AG04450 (cell line): ENCODE data around the gene BICRAL. TPM values are rescaled to one million over a fixed set of nuclear protein-coding genes. Genes with fewer than 3 reads are reported as not detected.

Experiments used
- CTCF ChIA-PET: fragments of 300-600, 350-600 bp; formaldehyde crosslinking; extraction: SDS; loops from one replicate; lab custom pipeline; 2022; ENCODE audit warnings: antibody characterized with exemption, inconsistent platforms; lab: Charles Lee
- POLR2A ChIA-PET: fragments of 350-600 bp; formaldehyde crosslinking; extraction: SDS; loops from one replicate; lab custom pipeline; 2021; ENCODE audit warnings: antibody characterized with exemption, inconsistent platforms; lab: Yijun Ruan, JAX
- DNase-seq: peaks from one replicate; pipeline ENCODE4 v3.0.0-alpha.2; 2011; ENCODE audit warnings: low read depth, low spot score
- H3K27ac ChIP-seq: one replicate; pipeline ENCODE4 v1.5.1; 2012; ENCODE audit warnings: low read depth, low read length, control low read depth
- H3K27me3 ChIP-seq: one replicate; pipeline ENCODE4 v1.6.0; 2012; ENCODE audit warnings: low read length; ENCODE audit not compliant: control insufficient read depth, insufficient read depth
- H3K4me3 ChIP-seq: 2 replicates; pipeline ENCODE4 v1.5.1; 2011; ENCODE audit warnings: mild to moderate bottlenecking, low read depth, low read length, control low read depth
- H3K9me3 ChIP-seq: 2 replicates; pipeline ENCODE4 v1.5.1; 2012; ENCODE audit warnings: low read length; ENCODE audit not compliant: control insufficient read depth, insufficient read depth
- polyA plus RNA-seq: library from polyadenylated mRNA; depleted of rRNA; stranded (reverse); fragments of >200 nt; gene quantifications from 2 replicates; pipeline ENCODE4 v1.2.3, GENCODE V29; 2011
- TF ChIP-seq, protein P1 (sequence below): IDR thresholded peaks from 2 replicates; pipeline ENCODE4 v1.5.1; 2011; ENCODE audit warnings: low read depth, low read length, control low read depth, inconsistent platforms

The BICRAL gene
- polyA plus RNA-seq, 1 experiment = 7.0 TPM

DNA sequence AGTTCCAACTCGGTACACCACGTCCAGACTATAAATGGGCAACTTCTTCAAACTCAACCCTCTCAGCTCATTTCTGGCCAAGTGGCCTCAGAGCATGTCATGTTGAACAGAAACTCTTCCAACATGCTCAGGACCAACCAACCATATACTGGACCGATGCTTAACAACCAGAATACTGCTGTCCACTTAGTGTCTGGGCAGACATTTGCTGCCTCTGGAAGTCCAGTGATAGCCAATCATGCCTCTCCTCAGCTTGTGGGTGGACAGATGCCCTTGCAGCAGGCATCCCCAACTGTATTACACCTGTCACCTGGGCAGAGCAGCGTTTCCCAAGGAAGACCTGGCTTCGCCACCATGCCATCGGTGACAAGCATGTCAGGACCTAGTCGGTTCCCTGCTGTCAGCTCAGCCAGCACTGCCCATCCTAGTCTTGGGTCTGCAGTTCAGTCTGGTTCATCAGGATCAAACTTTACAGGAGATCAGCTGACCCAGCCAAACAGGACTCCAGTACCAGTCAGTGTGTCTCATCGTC is 47.8 kb downstream of the BICRAL start:
- TF ChIP-seq, protein P1, sequence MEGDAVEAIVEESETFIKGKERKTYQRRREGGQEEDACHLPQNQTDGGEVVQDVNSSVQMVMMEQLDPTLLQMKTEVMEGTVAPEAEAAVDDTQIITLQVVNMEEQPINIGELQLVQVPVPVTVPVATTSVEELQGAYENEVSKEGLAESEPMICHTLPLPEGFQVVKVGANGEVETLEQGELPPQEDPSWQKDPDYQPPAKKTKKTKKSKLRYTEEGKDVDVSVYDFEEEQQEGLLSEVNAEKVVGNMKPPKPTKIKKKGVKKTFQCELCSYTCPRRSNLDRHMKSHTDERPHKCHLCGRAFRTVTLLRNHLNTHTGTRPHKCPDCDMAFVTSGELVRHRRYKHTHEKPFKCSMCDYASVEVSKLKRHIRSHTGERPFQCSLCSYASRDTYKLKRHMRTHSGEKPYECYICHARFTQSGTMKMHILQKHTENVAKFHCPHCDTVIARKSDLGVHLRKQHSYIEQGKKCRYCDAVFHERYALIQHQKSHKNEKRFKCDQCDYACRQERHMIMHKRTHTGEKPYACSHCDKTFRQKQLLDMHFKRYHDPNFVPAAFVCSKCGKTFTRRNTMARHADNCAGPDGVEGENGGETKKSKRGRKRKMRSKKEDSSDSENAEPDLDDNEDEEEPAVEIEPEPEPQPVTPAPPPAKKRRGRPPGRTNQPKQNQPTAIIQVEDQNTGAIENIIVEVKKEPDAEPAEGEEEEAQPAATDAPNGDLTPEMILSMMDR = no peak
- H3K27ac ChIP-seq = no peak overlapping the region
- no peak overlapping the region for H3K4me3 ChIP-seq
- no peaks in the 10 kb centered on the region for H3K9me3 ChIP-seq
- no peak for DNase-seq
- no peaks in the 10 kb centered on the region for H3K27me3 ChIP-seq
- ChIA-PET CTCF (no interaction called here), POLR2A (interaction anchor here (0.6 kb wide), 1 partner anchor 40 kb away, joined by 3 read pairs; no protein-coding TSS in a partner anchor)

DNA sequence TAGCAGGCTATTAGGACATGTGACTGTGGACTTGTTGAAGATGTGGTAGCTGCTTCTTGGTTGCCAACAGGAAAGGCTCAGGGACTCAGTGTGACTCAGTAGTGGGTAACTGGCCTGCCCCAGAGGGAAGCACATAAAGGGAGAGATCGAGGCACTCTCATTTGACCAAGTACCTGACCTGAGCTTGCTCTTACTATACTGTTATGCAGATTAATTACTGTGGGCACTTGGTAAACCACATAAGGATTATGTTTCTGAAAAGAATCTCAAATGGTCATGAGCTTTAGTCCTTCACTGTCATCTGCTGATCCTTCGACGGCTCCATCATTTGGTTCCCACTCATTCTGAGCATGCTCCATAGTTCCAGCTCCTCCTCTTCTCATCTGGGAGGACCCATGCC is 49.4 kb downstream of the BICRAL start:
- POLR2A ChIA-PET = interaction anchor here (0.7 to 1.3 kb wide), 2 partner anchors 8 to 49 kb away, joined by 3 to 5 read pairs; no protein-coding TSS in a partner anchor
- DNase-seq = no peak
- no peak overlapping the region for H3K27ac ChIP-seq
- H3K4me3 ChIP-seq = no peak overlapping the region
- no peaks in the 10 kb centered on the region for H3K27me3 ChIP-seq
- CTCF ChIA-PET = no interaction called here
- H3K9me3 ChIP-seq = no peaks in the 10 kb centered on the region
- TF ChIP-seq, protein P1 = no peak

DNA sequence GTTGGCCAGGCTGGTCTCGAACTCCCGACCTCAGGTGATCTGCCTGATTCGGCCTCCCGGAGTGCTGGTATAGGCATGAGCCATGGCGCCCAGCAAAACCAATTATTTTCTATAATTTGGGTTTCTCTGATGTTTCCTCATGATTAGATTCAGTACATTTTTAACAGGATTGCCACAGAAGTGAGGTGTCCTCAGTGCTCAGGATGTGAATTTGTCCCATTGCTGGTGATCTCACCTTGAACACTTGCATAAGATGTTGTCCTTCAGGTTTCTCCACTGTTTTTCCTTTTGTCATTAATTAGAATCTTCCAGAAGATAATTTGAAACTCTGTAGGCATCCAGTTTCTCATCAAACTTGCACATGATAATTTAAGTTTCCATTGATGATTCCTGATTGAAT is 52.2 kb downstream of the BICRAL start:
- POLR2A ChIA-PET = no interaction called here
- TF ChIP-seq, protein P1 = no peak

DNA sequence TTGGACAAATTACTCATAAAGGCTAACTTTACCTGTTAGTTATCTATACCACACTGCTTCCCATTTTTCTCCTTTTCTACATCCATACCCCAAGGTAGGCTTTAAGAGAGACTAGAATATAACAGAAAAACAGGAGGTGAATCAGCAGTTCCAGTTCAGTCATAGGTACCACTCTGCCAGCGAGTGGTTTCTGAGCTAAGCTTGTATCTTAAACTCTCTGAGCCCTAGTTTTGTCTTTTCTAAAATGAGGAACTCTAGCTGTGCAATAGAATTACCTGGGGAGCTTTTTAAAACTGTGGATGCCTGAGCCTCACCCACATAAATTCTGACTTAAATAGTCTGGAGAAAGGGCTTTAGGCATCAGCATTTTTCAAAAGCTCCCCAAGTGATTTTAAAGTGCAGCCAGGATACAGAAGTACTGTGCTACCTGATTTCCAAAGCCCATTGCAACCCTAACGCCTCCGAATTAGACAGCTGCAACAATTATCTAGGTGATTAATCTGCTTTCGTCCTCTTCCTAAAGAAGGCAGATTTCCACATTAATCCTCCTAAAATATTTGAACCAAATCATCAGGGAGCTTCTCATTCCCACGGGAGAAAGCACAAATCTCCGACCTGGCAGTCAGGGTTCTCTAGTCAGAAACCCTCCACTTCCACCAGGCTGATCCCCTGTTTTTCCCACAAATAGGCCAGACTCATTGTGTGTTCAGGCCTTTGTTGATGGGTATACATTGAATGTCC is 60.2 kb downstream of the BICRAL start:
- TF ChIP-seq, protein P1 = no peak
- H3K9me3 ChIP-seq = no peaks in the 10 kb centered on the region
- DNase-seq = no peak
- ChIA-PET POLR2A (no interaction called here), CTCF (interaction anchor here (0.9 kb wide), 1 partner anchor 116 kb away, joined by 3 read pairs; no protein-coding TSS in a partner anchor)
- no peak overlapping the region for H3K4me3 ChIP-seq
- H3K27ac ChIP-seq = no peak overlapping the region
- H3K27me3 ChIP-seq = no peaks in the 10 kb centered on the region

More for the DNA sequence above, 52.2 kb downstream of the BICRAL start:
- CTCF ChIA-PET = no interaction called here
- no peaks in the 10 kb centered on the region for H3K9me3 ChIP-seq
- H3K27ac ChIP-seq = no peak overlapping the region
- no peaks in the 10 kb centered on the region for H3K27me3 ChIP-seq
- no peak overlapping the region for H3K4me3 ChIP-seq
- DNase-seq = no peak

DNA sequence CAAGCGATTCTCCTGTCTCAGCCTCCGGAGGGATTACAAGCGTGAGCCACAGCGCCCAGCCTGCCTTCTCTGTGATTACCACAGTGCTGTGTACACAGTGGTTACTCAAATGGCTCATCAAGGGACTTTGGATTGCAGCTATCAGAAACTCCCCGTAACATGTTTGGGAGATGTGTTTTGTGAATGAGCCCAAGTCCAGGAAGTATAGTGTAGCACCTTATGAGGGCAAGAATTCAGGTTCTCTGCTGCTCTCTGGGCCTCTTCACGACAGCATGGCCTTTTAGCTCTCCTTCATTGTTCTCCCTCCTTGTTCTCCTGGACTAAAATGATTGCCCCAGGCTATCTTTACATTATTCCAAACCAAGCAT is 63.5 kb downstream of the BICRAL start:
- DNase-seq = no peak
- Histone ChIP-seq H3K9me3 (no peaks in the 10 kb centered on the region), H3K27ac (no peak overlapping the region), H3K4me3 (no peak overlapping the region), H3K27me3 (no peaks in the 10 kb centered on the region)
- CTCF ChIA-PET = interaction anchor here (1.0 kb wide), 1 partner anchor 184 kb away, joined by 4 read pairs; no protein-coding TSS in a partner anchor
- TF ChIP-seq, protein P1 = no peak
- POLR2A ChIA-PET = interaction anchor here (1.0 kb wide), 2 partner anchors 60 to 63 kb away, joined by 3 read pairs; partner anchors contain the start of gene BICRAL
